Common myeloid progenitor, CD34-positive (primary cell): ENCODE data around the gene C4orf54.

Experiments used
- CTCF ChIA-PET: fragments of 350-600 bp; sonication (Branson Sonifier 250); formaldehyde crosslinking; loops from one replicate; lab custom pipeline; 2021; ENCODE audit warnings: antibody characterized with exemption; lab: Charles Lee
- POLR2A ChIA-PET: fragments of 350-600 bp; sonication (Branson Sonifier 250); formaldehyde crosslinking; loops from one replicate; lab custom pipeline; 2021; ENCODE audit warnings: antibody characterized with exemption; lab: Charles Lee
- DNase-seq, 3 donors: peaks; one replicate each; pipeline versions ENCODE4 v3.0.0 to v3.0.0-alpha.2; 2013
- H3K27ac ChIP-seq, 2 experiments: 1 replicate in 1 of 2; 2 replicates in 1 of 2; pipeline ENCODE4 v1.7.0; 2013; ENCODE audit warnings: inconsistent platforms in 2 of 2, low read length in 2 of 2, mild to moderate bottlenecking in 2 of 2, low read depth in 1 of 2, moderate library complexity in 1 of 2; ENCODE audit not compliant: severe bottlenecking in 2 of 2, insufficient read depth in 1 of 2, poor library complexity in 1 of 2
- H3K27me3 ChIP-seq, 5 experiments: replicated peaks in 2 of 5; 1 replicate in 3 of 5; 2 replicates in 2 of 5; pipeline versions ENCODE4 v1.6.1 to v1.7.0; 2013; ENCODE audit warnings: low read length in 4 of 5, mild to moderate bottlenecking in 2 of 5, moderate library complexity in 2 of 5, inconsistent platforms in 1 of 5; ENCODE audit not compliant: insufficient read depth in 5 of 5, control insufficient read depth in 4 of 5
- H3K36me3 ChIP-seq, 4 experiments: 1 replicate in 2 of 4; 2 replicates in 2 of 4; pipeline versions ENCODE4 v1.6.1 to v1.7.0; 2013; ENCODE audit warnings: low read length in 3 of 4, control low read depth in 1 of 4, mild to moderate bottlenecking in 1 of 4; ENCODE audit not compliant: control insufficient read depth in 4 of 4, insufficient read depth in 4 of 4
- H3K4me1 ChIP-seq, 4 experiments: 1 replicate in 3 of 4; 2 replicates in 1 of 4; pipeline versions ENCODE4 v1.6.1 to v1.7.1; 2013; ENCODE audit warnings: low read length in 3 of 4, mild to moderate bottlenecking in 3 of 4, control low read depth in 1 of 4, inconsistent platforms in 1 of 4, moderate library complexity in 1 of 4; ENCODE audit not compliant: control insufficient read depth in 4 of 4, insufficient read depth in 4 of 4; ENCODE audit errors: control extremely low read depth in 1 of 4
- H3K4me3 ChIP-seq, 7 experiments: 1 replicate in 4 of 7; 2 replicates in 3 of 7; pipeline versions ENCODE4 v1.5.1 to v1.7.0; 2013; ENCODE audit warnings: mild to moderate bottlenecking in 7 of 7, low read length in 6 of 7, moderate library complexity in 6 of 7, inconsistent platforms in 2 of 7, low read depth in 2 of 7, control low read depth in 1 of 7; ENCODE audit not compliant: insufficient read depth in 4 of 7, control insufficient read depth in 1 of 7; ENCODE audit errors: extremely low read depth in 1 of 7
- H3K9me3 ChIP-seq, 5 experiments: 1 replicate in 4 of 5; 2 replicates in 1 of 5; pipeline versions ENCODE4 v1.6.1 to v1.7.1; 2013; ENCODE audit warnings: low read length in 4 of 5, mild to moderate bottlenecking in 2 of 5, inconsistent platforms in 1 of 5, low read depth in 1 of 5, moderate library complexity in 1 of 5; ENCODE audit not compliant: control insufficient read depth in 4 of 5, insufficient read depth in 2 of 5; ENCODE audit errors: control extremely low read depth in 1 of 5
- WGBS: methylation state at CpG from one replicate; pipeline ENCODE4 v1.1.5; 2013; ENCODE audit not compliant: insufficient coverage; 5-methylcytosine and 5-hydroxymethylcytosine counted together

C4orf54 gene

GRCh38 chr4:99668472-99668871, 10.8 kb upstream of the C4orf54 start:
- Histone ChIP-seq H3K27me3 (no peaks in the 10 kb centered on the region), H3K27ac (no peak overlapping the region), H3K36me3 (no peaks in the 10 kb centered on the region), H3K4me1 (no peaks in the 10 kb centered on the region), H3K4me3 (no peak overlapping the region), H3K9me3 (peaks cover 0 to 25% (median 9%) of the 10 kb centered on the region in 5 experiments)
- DNase-seq, result no peak
- ChIA-PET CTCF (no interaction called here), POLR2A (no interaction called here)
- 100% methylated on average over 1 of the region's 1 CpG for whole genome bisulfite sequencing

- DNase-seq, result peak in 1 of 3 donors; percentile 4
- no peak overlapping the region for H3K4me3 ChIP-seq
- H3K4me1 ChIP-seq, result no peaks in the 10 kb centered on the region
- H3K27me3 ChIP-seq, result peaks cover 0 to 2% (median 0%) of the 10 kb centered on the region in 5 experiments
- ChIA-PET POLR2A (no interaction called here), CTCF (no interaction called here)
- H3K27ac ChIP-seq, result no peak overlapping the region
- 100% methylated on average over 1 of the region's 1 CpG for WGBS
- peaks cover 0 to 7% (median 3%) of the 10 kb centered on the region in 5 experiments for H3K9me3 ChIP-seq
- H3K36me3 ChIP-seq, result no peaks in the 10 kb centered on the region
Observed at GRCh38 chr4:99665983-99666382, 8.4 kb upstream of the C4orf54 start.

GRCh38 chr4:99664716-99665115, 7.1 kb upstream of the C4orf54 start:
- DNase-seq, result no peak
- POLR2A ChIA-PET, result no interaction called here
- H3K36me3 ChIP-seq, result no peaks in the 10 kb centered on the region
- H3K27ac ChIP-seq, result no peak overlapping the region
- H3K4me3 ChIP-seq, result no peak overlapping the region
- peaks cover 0 to 2% (median 0%) of the 10 kb centered on the region in 5 experiments for H3K27me3 ChIP-seq
- CTCF ChIA-PET, result no interaction called here
- H3K4me1 ChIP-seq, result no peaks in the 10 kb centered on the region
- H3K9me3 ChIP-seq, result no peaks in the 10 kb centered on the region

GRCh38 chr4:99661907-99662306, 4.3 kb upstream of the C4orf54 start:
- Histone ChIP-seq H3K27ac (no peak overlapping the region), H3K9me3 (no peaks in the 10 kb centered on the region), H3K36me3 (no peaks in the 10 kb centered on the region), H3K4me3 (no peak overlapping the region), H3K4me1 (no peaks in the 10 kb centered on the region), H3K27me3 (peaks cover 0 to 2% (median 0%) of the 10 kb centered on the region in 5 experiments)
- no peak for DNase-seq
- POLR2A ChIA-PET, result no interaction called here
- 100% methylated on average over 3 of the region's 5 CpGs for WGBS
- CTCF ChIA-PET, result no interaction called here

GRCh38 chr4:99658666-99659065, 1.0 kb upstream of the C4orf54 start:
- Histone ChIP-seq H3K36me3 (no peaks in the 10 kb centered on the region), H3K27me3 (peaks cover 0 to 2% (median 0%) of the 10 kb centered on the region in 5 experiments), H3K27ac (no peak overlapping the region), H3K4me3 (no peak overlapping the region), H3K4me1 (no peaks in the 10 kb centered on the region), H3K9me3 (no peaks in the 10 kb centered on the region)
- POLR2A ChIA-PET, result no interaction called here
- CTCF ChIA-PET, result no interaction called here
- no peak for DNase-seq
- 97% methylated on average over 4 of the region's 4 CpGs for WGBS

- 93% methylated on average over 7 of the region's 9 CpGs for WGBS
- Histone ChIP-seq H3K27me3 (peaks cover 0 to 2% (median 0%) of the 10 kb centered on the region in 5 experiments), H3K9me3 (peaks cover 0 to 5% (median 0%) of the 10 kb centered on the region in 5 experiments), H3K4me3 (no peak overlapping the region), H3K4me1 (no peaks in the 10 kb centered on the region), H3K27ac (no peak overlapping the region), H3K36me3 (no peaks in the 10 kb centered on the region)
- DNase-seq, result no peak
- POLR2A ChIA-PET, result no interaction called here
- CTCF ChIA-PET, result no interaction called here
Observed at GRCh38 chr4:99655308-99656081, 2.1 kb downstream of the C4orf54 start.

GRCh38 chr4:99654361-99654761, 3.3 kb downstream of the C4orf54 start:
- H3K27me3 ChIP-seq, result peaks cover 0 to 2% (median 0%) of the 10 kb centered on the region in 5 experiments
- no peak for DNase-seq
- H3K4me1 ChIP-seq, result no peaks in the 10 kb centered on the region
- ChIA-PET POLR2A (no interaction called here), CTCF (no interaction called here)
- H3K4me3 ChIP-seq, result no peak overlapping the region
- peaks cover 0 to 5% (median 0%) of the 10 kb centered on the region in 5 experiments for H3K9me3 ChIP-seq
- WGBS, result 97% methylated on average over 10 of the region's 15 CpGs
- H3K27ac ChIP-seq, result no peak overlapping the region
- no peaks in the 10 kb centered on the region for H3K36me3 ChIP-seq
